HepG2 (cell line): ENCODE data around the gene CGREF1. TPM values are rescaled to one million over a fixed set of nuclear protein-coding genes. Genes with fewer than 3 reads are reported as not detected.
A peak's percentile ranks its signal among the peaks of the same experiment; 100 is the strongest.

Experiments
- CCDC6 ChIP-seq: sonication (generic); formaldehyde crosslinking; IDR thresholded peaks from 2 replicates; pipeline ENCODE4 v1.8.1; 2022; ENCODE audit warnings: mild to moderate bottlenecking, missing genetic modification reagents, moderate library complexity
- FOXK1 ChIP-seq: sonication (generic); formaldehyde crosslinking; IDR thresholded peaks from 2 replicates; pipeline ENCODE4 v1.4.0; 2020; ENCODE audit warnings: low read depth, missing genetic modification reagents, borderline replicate concordance
- HNF4G ChIP-seq, 2 experiments: sonication (generic) in 1 of 2; formaldehyde crosslinking in 1 of 2; IDR thresholded peaks; 2 replicates each; pipeline versions ENCODE4 v1.4.0 to v1.6.1; 2011 to 2020; ENCODE audit warnings: borderline replicate concordance in 2 of 2, low read depth in 2 of 2, mild to moderate bottlenecking in 2 of 2, low read length in 1 of 2, missing genetic modification reagents in 1 of 2, moderate library complexity in 1 of 2
- IRF1 ChIP-seq: sonication (generic); formaldehyde crosslinking; IDR thresholded peaks from 2 replicates; pipeline ENCODE4 v1.4.0; 2020; ENCODE audit warnings: low read depth, mild to moderate bottlenecking, missing genetic modification reagents
- KLF11 ChIP-seq: IDR thresholded peaks from 2 replicates; pipeline ENCODE4 v1.6.1; 2016; ENCODE audit warnings: missing compliant biosample characterization
- MED13 ChIP-seq: sonication (generic); formaldehyde crosslinking; IDR thresholded peaks from 2 replicates; pipeline ENCODE4 v1.5.0; 2020; ENCODE audit warnings: missing genetic modification reagents
- POGZ ChIP-seq: sonication (generic); formaldehyde crosslinking; IDR thresholded peaks from 2 replicates; pipeline ENCODE4 v1.4.0; 2020; ENCODE audit warnings: mild to moderate bottlenecking, missing genetic modification reagents
- TFDP1 ChIP-seq: IDR thresholded peaks from 2 replicates; pipeline ENCODE4 v1.6.1; 2016; ENCODE audit warnings: missing compliant biosample characterization, missing genetic modification reagents, borderline replicate concordance
- ZNF18 ChIP-seq: sonication (generic); formaldehyde crosslinking; IDR thresholded peaks from 2 replicates; pipeline ENCODE4 v1.8.0; 2022; ENCODE audit warnings: mild to moderate bottlenecking, missing genetic modification reagents; ENCODE audit not compliant: insufficient replicate concordance
- ZNF337 ChIP-seq: sonication (generic); formaldehyde crosslinking; IDR thresholded peaks from 2 replicates; pipeline ENCODE4 v1.5.1; 2020; ENCODE audit warnings: missing genetic modification reagents, low read depth, mild to moderate bottlenecking, borderline replicate concordance
- ZNF691 ChIP-seq: sonication (generic); formaldehyde crosslinking; IDR thresholded peaks from 2 replicates; pipeline ENCODE4 v1.4.0; 2020; ENCODE audit warnings: missing genetic modification reagents, low read depth, mild to moderate bottlenecking, borderline replicate concordance
- ZXDC ChIP-seq: sonication (generic); formaldehyde crosslinking; IDR thresholded peaks from 2 replicates; pipeline ENCODE4 v1.5.0; 2020; ENCODE audit warnings: mild to moderate bottlenecking, missing genetic modification reagents
- polyA plus RNA-seq, 8 experiments: library from polyadenylated mRNA; depleted of rRNA in 3 of 8; stranded (reverse) in 7 of 8; unstranded in 1 of 8; fragments of >200 nt; fragmentation: Illumina TruSeq in 4 of 8; extraction: Trizol in 4 of 8; gene quantifications; 2 replicates each; pipeline versions ENCODE4 v1.2.1 to v1.2.3, GENCODE V29; 2011 to 2016; ENCODE audit warnings: low read depth in 4 of 8, missing spikeins in 1 of 8, mixed read lengths in 1 of 8; ENCODE audit not compliant: insufficient read depth in 1 of 8
- total RNA-seq, 5 experiments: library from RNA; depleted of rRNA; stranded (reverse); fragments of >200 nt; fragmentation: Illumina TruSeq; extraction: Trizol; gene quantifications; 2 replicates each; pipeline ENCODE4 v1.2.3, GENCODE V29; 2016; ENCODE audit warnings: low read depth in 1 of 5

Gene CGREF1
- total and polyA plus RNA-seq, 2 of the 13 experiments (the other 11 are each of a cell fraction or from before 2014, with no cell fraction given), result 13.9 to 23.4 TPM

GRCh38 chr2:27095745-27096651 is 22.9 kb downstream of the CGREF1 start (continued):
- peak; percentile 60; the same call in 1 of the 2 replicates for TF ChIP-seq ZNF691 (CRISPR knock-in tag)
- peak; percentile 90; the same call in 1 of the 2 replicates for TF ChIP-seq ZXDC (CRISPR knock-in tag)
- peak; percentile 63; the same call in 1 of the 2 replicates for TF ChIP-seq HNF4G (IDR thresholded peaks at IDR 0.05; ENCODE audit: borderline replicate concordance, low read depth, low read length)
- TF ChIP-seq HNF4G (CRISPR knock-in tag; IDR thresholded peaks at IDR 0.05; ENCODE audit: borderline replicate concordance, low read depth), result peak; percentile 83
- TF ChIP-seq FOXK1 (CRISPR knock-in tag), result peak; percentile 86
- TF ChIP-seq MED13 (CRISPR knock-in tag), result peak; percentile 79; the same call in 1 of the 2 replicates
- TF ChIP-seq CCDC6, result peak; percentile 94
- peak; percentile 82 for TF ChIP-seq POGZ (CRISPR knock-in tag)
- no peak for TF ChIP-seq KLF11 (CRISPR knock-in tag)
- TF ChIP-seq ZNF18 (CRISPR knock-in tag), result peak; percentile 100
- no peak for TF ChIP-seq IRF1 (CRISPR knock-in tag)
- TF ChIP-seq TFDP1 (CRISPR knock-in tag), result peak; percentile 67; the same call in 1 of the 2 replicates
- peak; percentile 92; the same call in 1 of the 2 replicates for TF ChIP-seq ZNF337 (CRISPR knock-in tag)
